B cell (primary cell): Measurements from ENCODE around the gene ABCA2. TPM values are rescaled to one million over a fixed set of nuclear protein-coding genes. Genes with fewer than 3 reads are reported as not detected.

ENCODE experiments used
- ATAC-seq: fragments of 200-7000 bp; cut with Tn5 transposase; one replicate; pipeline ENCODE4 v1.10.0; 2021; ENCODE audit warnings: low read depth, mild to moderate bottlenecking, moderate number of reproducible peaks, moderate library complexity
- CTCF ChIA-PET: fragments of 350-600 bp; sonication (Branson Sonifier 250); formaldehyde crosslinking; loops from one replicate; lab custom pipeline; 2021; ENCODE audit warnings: antibody characterized with exemption, inconsistent platforms; lab: Charles Lee
- POLR2A ChIA-PET: fragments of 350-600 bp; sonication (Branson Sonifier 250); formaldehyde crosslinking; loops from one replicate; lab custom pipeline; 2021; ENCODE audit warnings: antibody characterized with exemption; lab: Charles Lee
- DNase-seq: peaks from one replicate; pipeline ENCODE4 v3.0.0; 2013
- H2AFZ ChIP-seq: 2 replicates; pipeline ENCODE4 v1.6.1; 2012; ENCODE audit warnings: mild to moderate bottlenecking, low read depth, low read length; ENCODE audit not compliant: insufficient read depth, poor library complexity, severe bottlenecking
- H3K27ac ChIP-seq, 2 donors: 1 replicate in 1 of 2; 2 replicates in 1 of 2; pipeline ENCODE4 v1.5.1; 2012 to 2013; ENCODE audit warnings: low read length in 2 of 2, mild to moderate bottlenecking in 2 of 2, moderate library complexity in 1 of 2
- H3K27me3 ChIP-seq, 4 experiments: fragments of 200-600 bp in 1 of 4; sonication (generic) in 1 of 4; replicated peaks in 1 of 4; 1 replicate in 2 of 4; 2 replicates in 2 of 4; pipeline versions ENCODE4 v1.6.1 to v1.7.0; 2013 to 2016; ENCODE audit warnings: low read length in 3 of 4, mild to moderate bottlenecking in 2 of 4, mixed read lengths in 1 of 4, moderate library complexity in 1 of 4; ENCODE audit not compliant: insufficient read depth in 4 of 4, control insufficient read depth in 3 of 4; ENCODE audit errors: control extremely low read depth in 1 of 4
- H3K36me3 ChIP-seq, 2 experiments: replicated peaks in 1 of 2; 1 replicate in 1 of 2; 2 replicates in 1 of 2; pipeline versions ENCODE4 v1.6.1 to v1.7.1; 2013; ENCODE audit warnings: low read length in 1 of 2; ENCODE audit not compliant: insufficient read depth in 2 of 2, control insufficient read depth in 1 of 2; ENCODE audit errors: control extremely low read depth in 1 of 2, extremely low read depth in 1 of 2
- H3K4me1 ChIP-seq, 2 donors: fragments of 200-600 bp in 1 of 2; sonication (generic) in 1 of 2; 1 replicate in 1 of 2; 2 replicates in 1 of 2; pipeline versions ENCODE4 v1.5.1 to v1.6.1; 2013 to 2017; ENCODE audit warnings: low read length in 2 of 2; ENCODE audit not compliant: control insufficient read depth in 2 of 2, insufficient read depth in 2 of 2
- H3K4me2 ChIP-seq: replicated peaks from 2 replicates; pipeline ENCODE3; 2012; ENCODE audit warnings: mild to moderate bottlenecking, low read depth, low read length; ENCODE audit not compliant: poor library complexity, severe bottlenecking
- H3K4me3 ChIP-seq, 5 experiments: fragments of 200-600 bp in 1 of 5; sonication (generic) in 1 of 5; 1 replicate in 3 of 5; 2 replicates in 2 of 5; pipeline versions ENCODE4 v1.5.1 to v1.7.0; 2011 to 2016; ENCODE audit warnings: low read length in 4 of 5, mild to moderate bottlenecking in 4 of 5, low read depth in 2 of 5, control low read depth in 1 of 5, moderate library complexity in 1 of 5; ENCODE audit not compliant: insufficient read depth in 1 of 5; ENCODE audit errors: control extremely low read depth in 1 of 5, extremely low read depth in 1 of 5
- H3K79me2 ChIP-seq: fragments of 200-600 bp; sonication (generic); one replicate; pipeline ENCODE4 v1.6.0; 2016; ENCODE audit warnings: low read length; ENCODE audit not compliant: control insufficient read depth, insufficient read depth
- H3K9ac ChIP-seq: fragments of 200-600 bp; sonication (generic); 2 replicates; pipeline ENCODE4 v1.6.1; 2017; ENCODE audit warnings: mild to moderate bottlenecking, low read length, moderate library complexity
- H3K9me3 ChIP-seq, 3 donors: one replicate each; pipeline versions ENCODE4 v1.6.1 to v1.7.1; 2013; ENCODE audit warnings: low read length in 2 of 3; ENCODE audit not compliant: control insufficient read depth in 2 of 3, insufficient read depth in 1 of 3; ENCODE audit errors: control extremely low read depth in 1 of 3
- H4K20me1 ChIP-seq: 2 replicates; pipeline ENCODE4 v1.6.0; 2012; ENCODE audit warnings: mild to moderate bottlenecking, low read length; ENCODE audit not compliant: insufficient read depth, control insufficient read depth, poor library complexity, severe bottlenecking
- H3K27ac Mint-ChIP-seq: one replicate; pipeline ENCODE4 v1.8.0; 2021; ENCODE audit warnings: mixed read lengths
- H3K27me3 Mint-ChIP-seq: one replicate; pipeline ENCODE4 v1.8.0; 2021; ENCODE audit warnings: mixed read lengths
- H3K4me1 Mint-ChIP-seq: one replicate; pipeline ENCODE4 v1.8.0; 2021; ENCODE audit warnings: mixed read lengths
- H3K4me3 Mint-ChIP-seq: one replicate; pipeline ENCODE4 v1.8.0; 2021; ENCODE audit warnings: mixed read lengths
- H3K9me3 Mint-ChIP-seq: one replicate; pipeline ENCODE4 v1.8.0; 2022; ENCODE audit warnings: mixed read lengths; ENCODE audit not compliant: insufficient read depth
- CTCF ChIP-seq: fragments of 200-600 bp; IDR thresholded peaks from one replicate; pipeline ENCODE4 v1.8.0; 2022; ENCODE audit warnings: antibody characterized with exemption, mild to moderate bottlenecking
- EZH2 ChIP-seq: IDR thresholded peaks from 2 replicates; pipeline ENCODE4 v1.6.1; 2012; ENCODE audit warnings: borderline replicate concordance, low read depth, mild to moderate bottlenecking, moderate library complexity, low read length; ENCODE audit not compliant: insufficient read depth, poor library complexity, severe bottlenecking
- WGBS: methylation state at CpG from one replicate; pipeline ENCODE4 v1.1.5; 2013; ENCODE audit warnings: missing lambda C conversion rate; ENCODE audit not compliant: insufficient coverage; 5-methylcytosine and 5-hydroxymethylcytosine counted together
- intact Hi-C: fragments of 100-400 bp; cut with micrococcal nuclease; formaldehyde crosslinking; loops from one replicate; pipeline ENCODE4 v1.10.0; 2022
- polyA plus RNA-seq: library from polyadenylated mRNA; depleted of rRNA; stranded (reverse); fragments of >200 nt; gene quantifications from 2 replicates; pipeline ENCODE4 v1.2.3, GENCODE V29; 2012
- total RNA-seq, 2 donors: library from RNA; stranded (reverse); fragments of 120-200 nt in 1 of 2; gene quantifications; 1 replicate in 1 of 2; 2 replicates in 1 of 2; pipeline versions ENCODE4 v1.2.3 to v1.2.4, GENCODE V29; 2013 to 2022

Gene ABCA2
- total and polyA plus RNA-seq, 2 donors (not counting 1 experiment from before 2014, with no cell fraction given) = 30.7 to 61.1 TPM

GRCh38 chr9:136965771-136966484 is 62.1 kb downstream of the ABCA2 start:
- 28% methylated on average over 17 of the region's 23 CpGs for WGBS
- ChIA-PET POLR2A (interaction anchor here (0.7 kb wide), 1 partner anchor 20 kb away, joined by 5 read pairs; no protein-coding TSS in a partner anchor), CTCF (no interaction called here)
- TF ChIP-seq CTCF = no peak
- no peak for TF ChIP-seq EZH2
- H3K9me3 ChIP-seq = no peaks in the 10 kb centered on the region
- Mint-ChIP-seq H3K4me1 (peaks cover 11% of the 10 kb centered on the region), H3K27ac (peak overlapping the region; percentile 3), H3K4me3 (peak overlapping the region; percentile 68), H3K27me3 (peaks cover 5% of the 10 kb centered on the region), H3K9me3 (no peaks in the 10 kb centered on the region)
- no peak overlapping the region for H3K9ac ChIP-seq
- no peaks in the 10 kb centered on the region for H3K36me3 ChIP-seq
- intact Hi-C loops = no loop called here
- peak overlapping the region; percentile 50 for H3K4me2 ChIP-seq
- ATAC-seq (peak; percentile 51), DNase-seq (peak; percentile 45)
- peak overlapping the region; percentile 38 for H2AFZ ChIP-seq
- peaks cover 5 to 10% of the 10 kb centered on the region in 2 donors for H3K4me1 ChIP-seq
- no peak overlapping the region for H3K27ac ChIP-seq
- no peak overlapping the region for H3K4me3 ChIP-seq
- no peaks in the 10 kb centered on the region for H3K79me2 ChIP-seq
- no peaks in the 10 kb centered on the region for H4K20me1 ChIP-seq
- H3K27me3 ChIP-seq = peaks cover 0 to 8% (median 0%) of the 10 kb centered on the region in 4 experiments

DNA sequence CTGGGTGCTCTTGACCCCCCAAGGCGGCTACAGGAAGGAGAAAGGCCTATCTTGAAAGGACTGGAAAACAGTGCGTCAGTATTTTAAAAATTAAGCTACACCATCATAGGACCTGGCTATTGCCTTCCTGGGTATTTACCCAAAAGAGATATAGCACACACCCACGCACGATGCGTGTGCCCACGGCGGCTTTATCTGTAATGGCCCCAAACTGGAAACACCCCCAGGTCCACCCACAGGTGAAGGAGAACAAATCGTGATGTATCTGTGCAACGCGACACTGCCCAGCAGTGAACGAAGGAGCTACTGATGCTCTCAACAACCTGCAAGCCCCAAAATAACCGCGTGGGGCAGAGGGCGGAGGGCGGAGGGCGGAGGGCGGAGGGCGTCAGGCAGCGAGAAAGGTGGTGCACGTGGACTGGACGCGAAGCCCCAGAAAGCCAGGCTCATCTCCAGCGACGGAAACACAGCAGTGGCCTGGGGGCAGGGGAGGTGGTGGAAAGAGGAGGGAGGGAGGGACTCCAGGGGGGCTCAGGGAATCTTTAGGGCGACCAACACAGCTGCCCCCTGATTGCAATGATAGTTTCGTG is 63.1 kb downstream of the ABCA2 start:
- ATAC-seq = no peak
- Histone ChIP-seq H3K79me2 (no peaks in the 10 kb centered on the region), H3K4me3 (no peak overlapping the region), H3K4me1 (peaks cover 5 to 10% of the 10 kb centered on the region in 2 donors), H3K36me3 (no peaks in the 10 kb centered on the region), H3K9me3 (no peaks in the 10 kb centered on the region), H4K20me1 (no peaks in the 10 kb centered on the region), H3K9ac (no peak overlapping the region), H3K4me2 (no peak overlapping the region), H3K27me3 (peaks cover 0 to 4% (median under 1%) of the 10 kb centered on the region in 4 experiments), H2AFZ (no peak overlapping the region), H3K27ac (no peak overlapping the region)
- no peaks in the 10 kb centered on the region for H3K9me3 Mint-ChIP-seq
- POLR2A ChIA-PET = interaction anchor here (0.7 kb wide), 2 partner anchors 64 to 73 kb away, joined by 3 to 5 read pairs; no protein-coding TSS in a partner anchor
- no peak overlapping the region for H3K4me3 Mint-ChIP-seq
- CTCF ChIA-PET = interaction anchor here (0.7 kb wide), 1 partner anchor 159 kb away, joined by 3 read pairs; no protein-coding TSS in a partner anchor
- 85% methylated on average over 20 of the region's 26 CpGs for WGBS
- H3K4me1 Mint-ChIP-seq = peaks cover 11% of the 10 kb centered on the region
- intact Hi-C loops = no loop called here
- H3K27me3 Mint-ChIP-seq = peaks cover 5% of the 10 kb centered on the region
- H3K27ac Mint-ChIP-seq = no peak overlapping the region
- no peak for TF ChIP-seq EZH2
- no peak for TF ChIP-seq CTCF
- no peak for DNase-seq
